GM12872 (cell line): Measurements from ENCODE around the gene TOR1B.

Source experiments
- CTCF ChIP-seq: IDR thresholded peaks from 3 replicates; pipeline ENCODE4 v1.5.1; 2011; ENCODE audit warnings: low read depth, mild to moderate bottlenecking, low read length, moderate library complexity; ENCODE audit not compliant: insufficient read depth

The TOR1B gene

DNA sequence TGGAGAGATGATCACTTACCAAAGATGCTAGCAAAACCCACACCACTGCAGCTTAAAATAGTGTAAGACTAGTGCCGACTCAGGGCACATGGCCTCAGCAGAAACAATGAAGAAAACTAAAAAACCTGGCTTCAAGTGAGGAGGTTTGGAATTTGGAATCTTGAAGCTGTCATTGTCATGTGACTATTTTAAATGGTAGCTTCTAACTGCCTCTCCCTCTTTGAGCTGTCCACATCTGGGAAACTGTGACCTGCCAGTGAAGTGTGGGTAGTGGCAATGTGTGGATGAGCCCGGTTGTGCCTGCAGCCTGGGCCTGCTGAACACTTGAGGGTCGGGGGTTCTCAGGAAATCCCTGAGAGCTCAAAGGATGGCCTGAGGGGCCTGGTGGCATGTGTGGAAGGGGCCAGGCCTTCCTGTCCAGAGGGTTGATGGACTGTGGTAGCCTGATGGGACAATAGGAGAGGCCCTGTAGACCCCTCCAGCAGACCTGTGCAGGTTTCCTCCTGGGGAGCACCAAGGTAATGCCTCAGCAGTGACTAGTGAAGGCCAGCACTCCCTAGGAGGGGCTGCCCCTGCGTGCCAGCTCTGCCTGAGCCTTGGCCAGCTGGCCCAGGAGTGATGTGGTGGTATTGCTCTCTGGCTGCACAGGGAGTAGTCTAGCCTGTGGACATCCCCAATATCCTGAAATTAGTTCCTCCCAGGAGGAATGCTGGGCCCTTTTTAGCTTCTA is 45.9 kb downstream of the TOR1B start:
- no peak for TF ChIP-seq CTCF

GRCh38 chr9:129849901-129850300 is 46.9 kb downstream of the TOR1B start:
- TF ChIP-seq CTCF: no peak

DNA sequence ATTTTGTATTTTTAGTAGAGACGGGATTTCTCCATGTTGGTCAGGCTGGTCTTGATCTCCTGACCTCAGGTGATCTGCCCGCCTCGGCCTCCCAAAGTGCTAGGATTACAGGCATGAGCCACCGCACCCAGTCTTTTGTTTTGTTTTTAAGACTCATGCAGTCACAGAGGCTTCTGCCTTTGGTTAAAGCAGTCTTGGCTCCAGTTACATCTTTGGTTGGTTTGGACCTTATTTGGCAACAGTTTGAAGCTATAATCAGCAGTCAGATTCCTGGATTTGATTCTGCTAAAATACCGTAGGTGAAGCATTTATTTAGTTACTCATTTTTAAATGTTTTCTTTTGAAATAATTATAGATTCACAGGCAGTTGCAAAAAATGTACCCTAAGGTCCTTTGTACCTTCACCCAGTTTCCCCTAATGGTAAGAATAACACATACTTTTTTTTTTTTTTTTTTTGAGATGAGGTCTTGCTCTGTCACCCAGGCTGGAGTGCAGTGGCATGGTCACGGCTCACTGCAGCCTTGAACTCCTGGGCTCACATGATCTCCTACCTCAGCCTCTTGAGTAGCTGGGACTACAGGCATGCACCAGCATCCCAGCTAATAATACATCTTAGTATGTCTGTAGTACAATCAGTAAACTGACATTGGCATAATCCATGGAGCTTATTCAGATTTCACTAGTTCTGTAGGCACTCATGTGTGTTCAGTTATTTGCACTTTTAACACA is 48.0 kb downstream of the TOR1B start:
- TF ChIP-seq CTCF: no peak

DNA sequence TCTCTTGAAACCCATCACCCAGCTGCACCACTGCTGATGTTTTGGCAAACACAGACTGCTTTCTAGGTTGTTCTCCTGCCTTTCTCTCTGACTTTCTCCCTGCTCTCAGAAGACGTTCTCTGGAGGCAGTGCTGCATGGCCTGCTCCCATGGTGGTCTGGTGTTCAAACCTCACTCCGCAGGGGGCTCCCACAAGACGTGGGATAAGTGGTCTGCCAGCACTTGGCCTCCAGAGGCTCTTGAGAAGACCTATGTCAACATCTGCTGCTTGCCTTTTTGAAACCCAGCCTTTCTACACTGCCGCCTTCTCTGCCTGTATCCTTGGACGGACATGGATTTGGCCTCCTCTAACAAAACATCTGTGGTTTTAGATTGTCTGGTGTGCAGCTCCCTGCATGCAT is 48.8 kb downstream of the TOR1B start:
- no peak for TF ChIP-seq CTCF

- TF ChIP-seq CTCF: no peak
These were observed 49.6 kb downstream of the TOR1B start for GRCh38 chr9:129852579-129852978.

DNA sequence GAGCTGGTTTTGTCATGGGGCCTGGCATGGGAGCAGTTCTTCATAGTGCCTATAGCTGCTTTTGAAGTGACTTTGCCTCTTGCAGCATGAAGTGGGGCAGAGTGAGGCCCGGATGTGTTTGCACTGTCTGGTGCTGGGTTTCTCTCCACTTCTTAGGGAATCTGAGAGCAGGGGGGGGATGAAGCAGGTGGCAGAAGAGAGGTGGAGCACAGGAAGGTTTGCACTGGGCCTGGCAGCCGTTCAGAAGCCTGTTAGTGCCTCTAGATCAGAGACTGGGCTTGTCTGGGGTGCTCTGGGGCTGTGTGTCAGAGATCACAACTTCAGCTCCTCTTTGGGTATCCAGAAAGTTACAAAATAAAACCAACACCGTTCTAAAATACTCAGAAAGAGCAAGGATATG is 50.6 kb downstream of the TOR1B start:
- TF ChIP-seq CTCF: no peak

DNA sequence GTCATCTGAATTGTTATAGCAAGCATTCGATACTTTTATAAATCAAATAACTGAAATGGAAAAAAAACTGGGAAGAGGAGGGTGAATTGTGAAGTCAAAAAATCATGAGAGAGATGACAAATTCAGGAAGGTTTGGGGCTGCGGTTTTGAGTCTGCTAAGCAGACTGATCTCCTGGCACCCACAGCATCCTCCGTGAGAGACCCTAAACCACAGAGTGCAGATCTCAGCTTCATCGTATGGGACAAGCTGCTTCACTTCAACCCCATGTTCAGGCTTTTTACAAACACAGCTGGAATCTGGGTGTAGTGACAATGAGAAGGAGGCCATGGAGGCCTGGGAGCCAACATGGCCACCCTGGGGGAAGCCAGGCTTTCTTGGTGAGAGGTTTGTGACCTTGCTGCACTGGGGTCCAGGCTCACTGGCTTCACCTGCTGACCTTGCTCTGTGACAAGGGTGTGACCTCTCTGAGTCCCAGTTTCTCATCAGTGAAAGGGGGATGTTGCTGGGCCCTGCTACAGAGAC is 51.7 kb downstream of the TOR1B start:
- no peak for TF ChIP-seq CTCF
